IMR-90 (cell line): ENCODE results near the gene CLCN4. TPM values are rescaled to one million over a fixed set of nuclear protein-coding genes. Genes with fewer than 3 reads are reported as not detected.

Experiments used
- ATAC-seq: fragments of 200-7000 bp; cut with Tn5 transposase; 2 replicates; pipeline ENCODE4 v1.9.1; 2020; ENCODE audit warnings: low read depth, mild to moderate bottlenecking, moderate library complexity
- BruUV-seq: library from RNA; stranded (reverse); fragments of 400-500 nt; replicated peaks from 2 replicates; lab custom pipeline; 2021; lab: Mats Ljungman, UMichigan
- CTCF ChIA-PET: fragments of 300-600 bp; formaldehyde crosslinking; extraction: SDS; loops from one replicate; lab custom pipeline; 2021; ENCODE audit warnings: antibody characterized with exemption; lab: Yijun Ruan, JAX
- POLR2A ChIA-PET: fragments of 300-600 bp; sonication (Branson Sonifier 250); formaldehyde crosslinking; loops from one replicate; lab custom pipeline; 2022; ENCODE audit warnings: antibody characterized with exemption; ENCODE audit not compliant: unreplicated experiment; lab: Charles Lee
- DNase-seq: peaks from one replicate; pipeline ENCODE4 v3.0.0; 2013
- H2AFZ ChIP-seq: replicated peaks from 2 replicates; pipeline ENCODE3; 2013; ENCODE audit warnings: low read length, mild to moderate bottlenecking; ENCODE audit not compliant: poor library complexity
- H2AK5ac ChIP-seq: 2 replicates; pipeline ENCODE4 v1.6.1; 2013; ENCODE audit warnings: low read depth, low read length, inconsistent platforms
- H2AK9ac ChIP-seq: replicated peaks from 2 replicates; pipeline ENCODE3; 2013; ENCODE audit warnings: mild to moderate bottlenecking, low read depth, low read length, moderate library complexity; ENCODE audit not compliant: poor library complexity
- H2BK120ac ChIP-seq: 2 replicates; pipeline ENCODE4 v1.6.1; 2013; ENCODE audit warnings: low read depth, low read length, inconsistent platforms
- H2BK15ac ChIP-seq: 3 replicates; pipeline ENCODE4 v1.6.1; 2013; ENCODE audit warnings: low read depth, low read length, inconsistent platforms
- H2BK20ac ChIP-seq: 2 replicates; pipeline ENCODE4 v1.6.1; 2013; ENCODE audit warnings: low read depth, mild to moderate bottlenecking, inconsistent platforms, low read length, moderate library complexity
- H2BK5ac ChIP-seq: 2 replicates; pipeline ENCODE4 v1.6.1; 2013; ENCODE audit warnings: mild to moderate bottlenecking, low read depth, low read length, inconsistent platforms; ENCODE audit not compliant: poor library complexity, severe bottlenecking
- H3K14ac ChIP-seq: replicated peaks from 2 replicates; pipeline ENCODE4 v1.6.1; 2013; ENCODE audit warnings: low read depth, low read length, inconsistent platforms
- H3K18ac ChIP-seq: 2 replicates; pipeline ENCODE4 v1.6.1; 2013; ENCODE audit warnings: low read depth, low read length, control low read depth
- H3K23ac ChIP-seq: 2 replicates; pipeline ENCODE4 v1.6.1; 2013; ENCODE audit warnings: low read depth, low read length, inconsistent platforms
- H3K27ac ChIP-seq: 2 replicates; pipeline ENCODE4 v1.5.1; 2013; ENCODE audit warnings: mild to moderate bottlenecking, control low read depth, low read length; ENCODE audit not compliant: insufficient read depth
- H3K27me3 ChIP-seq: 2 replicates; pipeline ENCODE4 v1.6.1; 2013; ENCODE audit warnings: low read length; ENCODE audit not compliant: control insufficient read depth, insufficient read depth
- H3K36me3 ChIP-seq: 2 replicates; pipeline ENCODE4 v1.6.1; 2013; ENCODE audit warnings: low read length, mixed read lengths; ENCODE audit not compliant: control insufficient read depth, insufficient read depth
- H3K4ac ChIP-seq: 2 replicates; pipeline ENCODE4 v1.6.1; 2013; ENCODE audit warnings: low read depth, low read length, inconsistent platforms
- H3K4me1 ChIP-seq: 2 replicates; pipeline ENCODE4 v1.6.1; 2013; ENCODE audit warnings: low read length, mixed read lengths; ENCODE audit not compliant: control insufficient read depth, insufficient read depth
- H3K4me2 ChIP-seq: 2 replicates; pipeline ENCODE4 v1.6.1; 2013; ENCODE audit warnings: low read depth, mild to moderate bottlenecking, control low read depth, low read length, moderate library complexity
- H3K4me3 ChIP-seq: 2 replicates; pipeline ENCODE4 v1.5.1; 2013; ENCODE audit warnings: low read depth, mild to moderate bottlenecking, control low read depth, low read length, moderate library complexity; ENCODE audit not compliant: insufficient read depth
- H3K56ac ChIP-seq: 2 replicates; pipeline ENCODE4 v1.6.1; 2013; ENCODE audit warnings: low read length, inconsistent platforms; ENCODE audit not compliant: insufficient read depth; ENCODE audit errors: extremely low read depth
- H3K79me1 ChIP-seq, 2 experiments: 2 replicates each; pipeline ENCODE4 v1.6.1; 2013; ENCODE audit warnings: low read length in 2 of 2, inconsistent platforms in 1 of 2, low read depth in 1 of 2
- H3K9ac ChIP-seq: 2 replicates; pipeline ENCODE4 v1.6.1; 2013; ENCODE audit warnings: low read depth, low read length, control low read depth
- H3K9me1 ChIP-seq: 2 replicates; pipeline ENCODE4 v1.6.1; 2013; ENCODE audit warnings: low read length, inconsistent platforms; ENCODE audit not compliant: insufficient read depth
- H3K9me3 ChIP-seq: 2 replicates; pipeline ENCODE4 v1.6.1; 2013; ENCODE audit warnings: low read length; ENCODE audit not compliant: control insufficient read depth, insufficient read depth
- H4K20me1 ChIP-seq: 2 replicates; pipeline ENCODE4 v1.6.1; 2013; ENCODE audit warnings: low read length, inconsistent platforms; ENCODE audit not compliant: insufficient read depth
- H4K5ac ChIP-seq: 2 replicates; pipeline ENCODE4 v1.6.1; 2013; ENCODE audit warnings: mild to moderate bottlenecking, low read depth, low read length, control low read depth
- H4K8ac ChIP-seq, 2 experiments: 2 replicates each; pipeline ENCODE4 v1.6.1; 2013; ENCODE audit warnings: low read depth in 2 of 2, low read length in 2 of 2, control low read depth in 1 of 2, inconsistent platforms in 1 of 2
- H4K91ac ChIP-seq: 2 replicates; pipeline ENCODE4 v1.6.1; 2013; ENCODE audit warnings: low read depth, low read length, inconsistent platforms; ENCODE audit not compliant: insufficient read depth
- CTCF ChIP-seq: conservative IDR thresholded peaks from 2 replicates; pipeline ENCODE4 v1.5.1; 2012; ENCODE audit warnings: mild to moderate bottlenecking, low read depth, low read length, improper control_type of control experiment
- ELK1 ChIP-seq: fragments of 150-350 bp; IDR thresholded peaks from 2 replicates; pipeline ENCODE4 v1.6.1; 2016; ENCODE audit warnings: low read depth, mild to moderate bottlenecking, low read length, moderate library complexity, borderline replicate concordance
- FOS ChIP-seq: fragments of 150-350 bp; IDR thresholded peaks from 2 replicates; pipeline ENCODE4 v1.6.1; 2016; ENCODE audit warnings: low read depth, low read length
- POLR2A ChIP-seq: IDR thresholded peaks from 2 replicates; pipeline ENCODE4 v1.6.1; 2012; ENCODE audit warnings: mild to moderate bottlenecking, low read depth, low read length
- RAD21 ChIP-seq: IDR thresholded peaks from 2 replicates; pipeline ENCODE4 v1.6.1; 2012; ENCODE audit warnings: low read length, improper control_type of control experiment
- WGBS, 2 experiments: methylation state at CpG; one replicate each; pipeline versions ENCODE4 v1.1.5 to v1.1.7; 2013; ENCODE audit warnings: missing lambda C conversion rate in 2 of 2; ENCODE audit not compliant: insufficient read length in 1 of 2; ENCODE audit errors: extremely low coverage in 2 of 2; 5-methylcytosine and 5-hydroxymethylcytosine counted together
- dilution Hi-C: fragments of 300-500 bp; cut with HindIII; formaldehyde crosslinking; loops from one replicate; pipeline ENCODE4 v1.14.3; 2018; ENCODE audit warnings: low sequenced_read_pairs; ENCODE audit not compliant: unreplicated experiment
- in situ Hi-C: fragments of 300-500 bp; cut with MboI; formaldehyde crosslinking; loops from 3 replicates; pipeline ENCODE4 v1.14.3; 2019; ENCODE audit warnings: low sequenced_read_pairs, inconsistent platforms, mixed read lengths
- intact Hi-C: fragments of 100-400 bp; cut with micrococcal nuclease; formaldehyde crosslinking; loops from 2 replicates; pipeline ENCODE4 v1.10.0; 2022
- polyA plus RNA-seq, 3 experiments: library from polyadenylated mRNA; depleted of rRNA; stranded (reverse); fragments of >200 nt; gene quantifications; 2 replicates each; pipeline ENCODE4 v1.2.3, GENCODE V29; 2012; ENCODE audit warnings: low replicate concordance in 1 of 3
- total RNA-seq: library from RNA; depleted of rRNA; stranded (reverse); fragments of >200 nt; gene quantifications from 2 replicates; pipeline ENCODE4 v1.2.3, GENCODE V29; 2012

Gene CLCN4
- total and polyA plus RNA-seq, 2 of the 4 experiments (the other 2 are of a cell fraction): 2.2 to 4.5 TPM

GRCh38 chrX:10169175-10169574, 12.4 kb downstream of the CLCN4 start:
- no peak overlapping the region for H3K14ac ChIP-seq
- no CpG with 5 or more reads among the region's 3 CpGs for WGBS, 2 experiments
- H3K56ac ChIP-seq: no peak overlapping the region
- H2AK9ac ChIP-seq: no peak overlapping the region
- H3K27ac ChIP-seq: no peak overlapping the region
- H3K9ac ChIP-seq: no peak overlapping the region
- ChIA-PET POLR2A (no interaction called here), CTCF (no interaction called here)
- no peak overlapping the region for H3K4me3 ChIP-seq
- H4K91ac ChIP-seq: no peak overlapping the region
- H3K27me3 ChIP-seq: no peaks in the 10 kb centered on the region
- H2BK5ac ChIP-seq: no peak overlapping the region
- no peak overlapping the region for H2BK120ac ChIP-seq
- intact Hi-C loops (no loop called here), in situ Hi-C loops (no loop called here), dilution Hi-C loops (no loop called here)
- H3K23ac ChIP-seq: no peak overlapping the region
- no peak overlapping the region for H4K5ac ChIP-seq
- no peak overlapping the region for H2AFZ ChIP-seq
- BruUV-seq: no TSS peak
- H4K8ac ChIP-seq: no peak overlapping the region
- H3K9me3 ChIP-seq: no peaks in the 10 kb centered on the region
- DNase-seq (no peak), ATAC-seq (no peak)
- H3K79me1 ChIP-seq: 0 out of 4 replicates have a peak, but pooled peaks cover 0 to 5% of the 10 kb centered on the region in 2 experiments
- no peaks in the 10 kb centered on the region for H4K20me1 ChIP-seq
- H3K4me1 ChIP-seq: peaks cover 6% of the 10 kb centered on the region
- H3K36me3 ChIP-seq: no peaks in the 10 kb centered on the region
- no peak for TF ChIP-seq POLR2A
- no peak for TF ChIP-seq FOS
- TF ChIP-seq ELK1: no peak
- TF ChIP-seq CTCF: no peak
- no peak for TF ChIP-seq RAD21
- no peak overlapping the region for H3K18ac ChIP-seq
- H3K9me1 ChIP-seq: peaks cover 2% of the 10 kb centered on the region; the same call in 1 of the 2 replicates
- H3K4ac ChIP-seq: no peak overlapping the region
- no peak overlapping the region for H2BK20ac ChIP-seq
- no peak overlapping the region for H2BK15ac ChIP-seq
- H3K4me2 ChIP-seq: no peak overlapping the region
- H2AK5ac ChIP-seq: no peak overlapping the region
